ENCODE measurements around the gene ERBB3.

DNA sequence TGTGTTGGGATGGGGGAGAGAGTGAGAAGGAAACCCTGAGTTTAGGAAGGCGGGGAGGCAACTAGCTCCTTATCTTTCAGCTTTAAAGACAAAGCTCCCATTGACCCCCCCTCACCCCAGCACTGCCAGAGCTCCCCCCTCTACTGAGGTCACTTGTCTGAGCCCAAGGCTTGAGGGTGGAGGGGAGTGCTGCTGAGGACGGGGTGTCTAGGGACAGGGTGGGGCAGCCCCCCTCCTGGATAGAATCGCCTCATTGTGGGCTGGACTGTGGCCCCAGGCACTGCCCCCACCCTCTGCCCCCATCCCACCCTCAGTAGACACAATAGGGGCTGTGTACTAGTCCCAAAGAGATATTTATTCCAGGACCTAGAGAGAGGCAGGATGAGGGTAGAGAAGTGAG, 3.0 kb downstream of the ERBB3 start:
- TF ChIP-seq POLR2A (IDR thresholded peaks at IDR 0.05; ENCODE audit: low read depth, low read length), result no peak
- TF ChIP-seq TAF1 (IDR thresholded peaks at IDR 0.05; ENCODE audit: borderline replicate concordance, low read depth, low read length), result no peak
